Endothelial cell of umbilical vein (primary cell): ENCODE data around the gene GPRC5D. TPM values are rescaled to one million over a fixed set of nuclear protein-coding genes. Genes with fewer than 3 reads are reported as not detected.
A peak's percentile ranks its signal among the peaks of the same experiment; 100 is the strongest.

Experiments
- BruUV-seq: library from RNA; stranded (reverse); fragments of 400-500 nt; replicated peaks from 2 replicates; lab custom pipeline; 2021; lab: Mats Ljungman, UMichigan
- CTCF ChIA-PET: fragments of 300-600, 350-600 bp; sonication (Branson Sonifier 250); formaldehyde crosslinking; loops from one replicate; lab custom pipeline; 2021; ENCODE audit warnings: antibody characterized with exemption, inconsistent platforms; lab: Charles Lee
- POLR2A ChIA-PET: fragments of 300-600, 350-600 bp; sonication (Branson Sonifier 250); formaldehyde crosslinking; loops from one replicate; lab custom pipeline; 2021; ENCODE audit warnings: antibody characterized with exemption, inconsistent platforms; lab: Charles Lee
- DNase-seq: peaks from one replicate; pipeline ENCODE4 v3.0.0-alpha.2; 2011; ENCODE audit warnings: low read depth, low spot score
- FAIRE-seq: peaks from 2 replicates; lab custom pipeline; 2011; peaks lifted over from hg19 to GRCh38; lab: Jason Lieb, UNC
- H2AFZ ChIP-seq: 2 replicates; pipeline ENCODE4 v1.6.0; 2012; ENCODE audit warnings: low read depth, low read length, control low read depth, inconsistent platforms
- H3K27ac ChIP-seq: 2 replicates; pipeline ENCODE4 v1.5.1; 2011; ENCODE audit warnings: low read depth, mild to moderate bottlenecking, control low read depth, low read length, moderate library complexity; ENCODE audit not compliant: insufficient read depth
- H3K27me3 ChIP-seq, 2 experiments: 2 replicates each; pipeline versions ENCODE4 v1.6.0 to v1.6.1; 2011; ENCODE audit warnings: low read length in 2 of 2, mixed read lengths in 1 of 2; ENCODE audit not compliant: control insufficient read depth in 2 of 2, insufficient read depth in 2 of 2
- H3K36me3 ChIP-seq, 2 experiments: 2 replicates in 1 of 2; 3 replicates in 1 of 2; pipeline ENCODE4 v1.5.1; 2011; ENCODE audit warnings: low read length in 2 of 2, mild to moderate bottlenecking in 1 of 2, moderate library complexity in 1 of 2; ENCODE audit not compliant: control insufficient read depth in 2 of 2, insufficient read depth in 2 of 2; ENCODE audit errors: extremely low read depth in 1 of 2
- H3K4me1 ChIP-seq: 3 replicates; pipeline ENCODE4 v1.5.1; 2011; ENCODE audit warnings: mild to moderate bottlenecking, low read length; ENCODE audit not compliant: control insufficient read depth, insufficient read depth; ENCODE audit errors: extremely low read depth
- H3K4me2 ChIP-seq: 2 replicates; pipeline ENCODE4 v1.6.1; 2011; ENCODE audit warnings: low read length, control low read depth, mixed read lengths; ENCODE audit not compliant: insufficient read depth
- H3K4me3 ChIP-seq, 3 experiments: fragments of 200-600 bp in 1 of 3; sonication (generic), shearing (Covaris generic) in 1 of 3; replicated peaks in 1 of 3; 2 replicates each; pipeline ENCODE4 v1.5.1; 2011 to 2016; ENCODE audit warnings: control low read depth in 3 of 3, low read length in 3 of 3, mild to moderate bottlenecking in 2 of 3, inconsistent platforms in 1 of 3, low read depth in 1 of 3, moderate library complexity in 1 of 3; ENCODE audit not compliant: insufficient read depth in 1 of 3
- H3K79me2 ChIP-seq: 2 replicates; pipeline ENCODE4 v1.6.0; 2012; ENCODE audit warnings: low read length, inconsistent platforms; ENCODE audit not compliant: control insufficient read depth, insufficient read depth
- H3K9ac ChIP-seq: replicated peaks from 2 replicates; pipeline ENCODE3; 2011; ENCODE audit warnings: low read length, control low read depth; ENCODE audit not compliant: insufficient read depth; ENCODE audit errors: extremely low read depth
- H3K9me1 ChIP-seq: replicated peaks from 3 replicates; pipeline ENCODE4 v1.6.0; 2011; ENCODE audit warnings: mild to moderate bottlenecking, low read length; ENCODE audit not compliant: control insufficient read depth, insufficient read depth; ENCODE audit errors: extremely low read depth
- H3K9me3 ChIP-seq: replicated peaks from 2 replicates; pipeline ENCODE4 v1.5.1; 2012; ENCODE audit warnings: low read length, inconsistent platforms; ENCODE audit not compliant: control insufficient read depth, insufficient read depth
- H4K20me1 ChIP-seq: replicated peaks from 2 replicates; pipeline ENCODE3; 2011; ENCODE audit warnings: mild to moderate bottlenecking, low read length; ENCODE audit not compliant: control insufficient read depth, insufficient read depth; ENCODE audit errors: extremely low read depth
- EZH2 ChIP-seq: IDR thresholded peaks from 2 replicates; pipeline ENCODE4 v1.6.1; 2012; ENCODE audit warnings: borderline replicate concordance, low read depth, mild to moderate bottlenecking, moderate library complexity, low read length, inconsistent platforms; ENCODE audit not compliant: severe bottlenecking
- FOS ChIP-seq: IDR thresholded peaks from 2 replicates; pipeline ENCODE4 v1.6.1; 2011; ENCODE audit warnings: mild to moderate bottlenecking, low read length, moderate library complexity, borderline replicate concordance; ENCODE audit not compliant: insufficient read depth
- GATA2 ChIP-seq: IDR thresholded peaks from 2 replicates; pipeline ENCODE4 v1.7.0; 2011; ENCODE audit warnings: low read depth, mild to moderate bottlenecking, moderate library complexity, mixed read lengths, low read length; ENCODE audit not compliant: insufficient read length, insufficient read depth
- JUN ChIP-seq: IDR thresholded peaks from 2 replicates; pipeline ENCODE4 v1.6.1; 2011; ENCODE audit warnings: borderline replicate concordance, low read depth; ENCODE audit not compliant: insufficient read length, insufficient read depth
- MAX ChIP-seq: IDR thresholded peaks from 2 replicates; pipeline ENCODE4 v1.6.1; 2011; ENCODE audit not compliant: insufficient read depth, insufficient read length
- MYC ChIP-seq: IDR thresholded peaks from one replicate; pipeline ENCODE4 v1.6.1; 2011; ENCODE audit warnings: mild to moderate bottlenecking, low read depth, low read length
- POLR2A ChIP-seq: IDR thresholded peaks from 2 replicates; pipeline ENCODE4 v1.6.1; 2012; ENCODE audit warnings: low read depth, mild to moderate bottlenecking, control low read depth, low read length
- POLR2AphosphoS5 ChIP-seq: IDR thresholded peaks from 2 replicates; pipeline ENCODE4 v1.6.1; 2012; ENCODE audit warnings: low read depth, mild to moderate bottlenecking, control low read depth, low read length, moderate library complexity; ENCODE audit not compliant: insufficient read depth
- dilution Hi-C: fragments of 300-500 bp; cut with MboI; formaldehyde crosslinking; loops from one replicate; pipeline ENCODE4 v1.15.0; 2019; ENCODE audit warnings: low sequenced_read_pairs; ENCODE audit not compliant: extremely low pct_ligation_motif_present
- intact Hi-C: fragments of 100-400 bp; cut with micrococcal nuclease; formaldehyde crosslinking; loops from one replicate; pipeline ENCODE4 v1.10.0; 2022
- polyA plus RNA-seq, 4 experiments: library from polyadenylated mRNA; depleted of rRNA in 3 of 4; stranded (reverse) in 3 of 4; unstranded in 1 of 4; fragments of >200 nt; gene quantifications; 2 replicates each; pipeline versions ENCODE4 v1.2.1 to v1.2.3, GENCODE V29; 2011 to 2012; ENCODE audit warnings: missing spikeins in 1 of 4
- total RNA-seq: library from RNA; stranded (reverse); gene quantifications from 2 replicates; pipeline ENCODE4 v1.2.3, GENCODE V29; 2021

GPRC5D gene
- total and polyA plus RNA-seq, 2 donors (not counting 3 experiments of a cell fraction or from before 2014, with no cell fraction given), result not detected

- FAIRE-seq (no peak), DNase-seq (no peak)
- H3K79me2 ChIP-seq, result peaks cover 13% of the 10 kb centered on the region
- H3K4me3 ChIP-seq, result no peak overlapping the region
- intact Hi-C loops, result no loop called here
- no peak overlapping the region for H3K4me2 ChIP-seq
- ChIA-PET CTCF (interaction anchor here (0.6 to 5.4 kb wide), 6 partner anchors 9 to 124 kb away, joined by 3 to 116 read pairs (median 6); no protein-coding TSS in a partner anchor), POLR2A (no interaction called here)
- H3K9ac ChIP-seq, result no peak overlapping the region
- peaks cover 0 to 7% of the 10 kb centered on the region in 2 experiments for H3K36me3 ChIP-seq
- dilution Hi-C loops, result no loop called here
- H4K20me1 ChIP-seq, result no peaks in the 10 kb centered on the region
- TF ChIP-seq POLR2AphosphoS5 (peak; percentile 5), POLR2A (no peak)
- no peaks in the 10 kb centered on the region for H3K27me3 ChIP-seq
- peaks cover 53% of the 10 kb centered on the region for H3K4me1 ChIP-seq
- BruUV-seq, result no TSS peak
- H3K27ac ChIP-seq, result no peak overlapping the region
- no peaks in the 10 kb centered on the region for H3K9me3 ChIP-seq
- no peak overlapping the region for H2AFZ ChIP-seq
- no peaks in the 10 kb centered on the region for H3K9me1 ChIP-seq
Observed at GRCh38 chr12:12912711-12913110, 39.3 kb downstream of the GPRC5D start.

GRCh38 chr12:12909995-12910420, 42.0 kb downstream of the GPRC5D start:
- no peak for FAIRE-seq
- POLR2A ChIA-PET, result interaction anchor here (1.4 kb wide), 1 partner anchor 19 kb away, joined by 4 read pairs; the partner anchor contains the start of gene GPRC5A
- Histone ChIP-seq H3K9me1 (no peaks in the 10 kb centered on the region), H3K79me2 (peaks cover 12% of the 10 kb centered on the region), H3K4me3 (no peak overlapping the region), H2AFZ (no peak overlapping the region), H3K4me1 (peaks cover 28% of the 10 kb centered on the region), H3K9ac (no peak overlapping the region), H3K27ac (peak overlapping the region; percentile 38), H3K9me3 (no peaks in the 10 kb centered on the region), H3K4me2 (no peak overlapping the region), H4K20me1 (no peaks in the 10 kb centered on the region), H3K27me3 (no peaks in the 10 kb centered on the region), H3K36me3 (peaks cover 0 to 7% of the 10 kb centered on the region in 2 experiments)
- dilution Hi-C loops, result no loop called here
- no peak for DNase-seq
- CTCF ChIA-PET, result interaction anchor here (0.7 to 2.2 kb wide), 4 partner anchors 9 to 73 kb away, joined by 4 to 10 read pairs (median 6); no protein-coding TSS in a partner anchor
- intact Hi-C loops, result no loop called here
- BruUV-seq, result no TSS peak
- no peak for TF ChIP-seq FOS
- TF ChIP-seq MAX, result no peak
- TF ChIP-seq JUN, result no peak
- TF ChIP-seq MYC, result no peak
- no peak for TF ChIP-seq POLR2A
- no peak for TF ChIP-seq GATA2
- TF ChIP-seq POLR2AphosphoS5, result no peak
- TF ChIP-seq EZH2, result no peak
